Hematopoietic multipotent progenitor cell (in vitro differentiated cells): Measurements from ENCODE around the gene PPP1R3E. TPM values are rescaled to one million over a fixed set of nuclear protein-coding genes. Genes with fewer than 3 reads are reported as not detected.
"Not testable (repeated sequence)": the region's sequence is repeated elsewhere in the genome, so short reads cannot be mapped to it uniquely, and the experiment has no call there.

ENCODE experiments used
- DNase-seq, 3 donors: peaks; one replicate each; pipeline ENCODE4 v3.0.0-alpha.2; 2011 to 2015; ENCODE audit warnings: low read depth in 2 of 3, low spot score in 2 of 3
- total RNA-seq: library from RNA; depleted of rRNA; stranded (reverse); fragments of >200 nt; gene quantifications from one replicate; pipeline ENCODE4 v1.2.3, GENCODE V29; 2012

PPP1R3E gene
- total RNA-seq, 1 donor: 10.2 TPM

DNA sequence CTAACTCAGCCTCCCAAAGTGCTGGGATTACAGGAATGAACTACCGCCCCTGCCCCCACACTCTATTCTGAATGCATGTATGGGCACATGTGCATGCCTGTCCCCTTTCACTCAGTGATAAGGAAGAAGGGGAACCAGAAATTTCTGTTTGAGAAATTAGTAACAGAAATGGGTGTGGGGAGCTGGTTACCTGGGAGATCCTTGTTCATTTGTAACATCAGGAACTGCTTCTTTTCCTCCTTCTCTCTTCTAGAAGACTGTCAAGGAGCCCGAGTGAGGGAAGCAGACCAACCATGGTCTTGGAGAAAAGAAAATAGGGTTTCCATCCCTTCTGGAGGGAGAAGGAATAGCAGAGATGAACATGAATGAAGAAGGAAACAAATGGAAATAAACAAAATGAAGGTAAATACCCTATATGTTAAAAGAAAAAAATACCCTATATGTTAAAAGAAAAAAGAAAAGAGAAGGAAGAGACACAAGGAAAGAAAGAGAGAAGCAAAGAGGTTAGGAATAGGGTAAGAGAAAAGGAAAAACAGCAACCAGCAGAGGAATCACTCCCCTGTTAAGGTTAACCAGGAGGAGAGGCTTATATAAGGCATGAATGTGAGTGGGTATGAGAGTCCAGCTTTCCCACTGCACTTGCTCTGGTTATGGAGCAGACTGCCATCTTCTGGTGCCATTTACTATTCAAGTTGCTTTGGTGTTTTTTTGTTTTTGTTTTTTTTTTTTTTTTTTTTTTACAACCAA, 3.3 kb downstream of the PPP1R3E start:
- peak in 2 of 3 donors; percentile 63 to 73 for DNase-seq

DNA sequence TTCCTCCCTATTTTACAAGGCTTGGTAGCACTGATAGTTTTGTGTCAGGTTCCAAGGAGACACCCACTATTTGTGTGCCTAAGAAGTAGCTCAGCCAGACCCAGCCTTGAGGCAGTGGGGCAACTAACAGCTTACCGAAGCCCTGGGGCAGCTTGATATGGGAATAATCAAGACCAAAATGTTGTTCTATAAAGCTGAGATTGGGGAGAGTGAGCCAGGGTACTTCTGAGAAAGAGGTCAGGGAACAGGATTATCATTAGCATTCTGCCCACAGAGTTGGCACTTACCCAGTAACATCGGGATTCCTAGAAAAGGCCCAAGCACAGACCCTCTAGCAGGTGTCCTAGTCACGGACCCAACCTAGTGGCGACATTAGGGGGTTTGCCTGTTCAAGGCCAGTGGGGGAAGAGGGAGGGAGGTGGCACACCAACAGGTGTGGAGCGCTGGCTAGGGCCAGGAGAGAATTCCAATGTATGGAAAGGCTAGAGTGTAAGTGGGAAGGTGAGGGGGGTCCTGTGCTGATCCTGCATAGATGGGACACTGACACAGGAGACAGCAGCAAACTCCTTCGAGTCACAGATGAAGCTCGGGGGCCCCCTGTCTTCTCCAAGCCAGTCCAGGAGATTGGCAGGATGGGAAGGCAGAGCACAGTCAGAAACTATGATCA, 4.9 kb downstream of the PPP1R3E start:
- no peak for DNase-seq

DNA sequence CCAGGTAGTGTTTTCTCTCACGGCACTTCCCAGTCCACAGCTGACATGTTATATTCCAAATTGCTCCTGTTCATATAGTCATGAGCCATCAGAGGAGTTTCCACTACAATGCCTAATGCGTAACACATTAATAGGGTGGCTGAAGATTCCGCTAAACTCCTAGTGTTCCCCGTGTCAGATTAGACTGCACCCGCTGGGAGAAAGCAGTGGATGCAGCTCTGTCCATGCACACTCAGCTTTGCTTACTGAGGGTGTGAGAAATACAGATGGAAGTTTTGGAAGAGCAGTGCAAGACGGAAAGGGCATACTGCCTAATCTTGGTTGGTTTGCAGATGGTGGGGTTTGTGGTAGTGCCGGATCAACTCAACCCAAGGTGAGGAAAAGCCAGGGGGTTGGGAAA, 5.6 kb downstream of the PPP1R3E start:
- no peak for DNase-seq

DNA sequence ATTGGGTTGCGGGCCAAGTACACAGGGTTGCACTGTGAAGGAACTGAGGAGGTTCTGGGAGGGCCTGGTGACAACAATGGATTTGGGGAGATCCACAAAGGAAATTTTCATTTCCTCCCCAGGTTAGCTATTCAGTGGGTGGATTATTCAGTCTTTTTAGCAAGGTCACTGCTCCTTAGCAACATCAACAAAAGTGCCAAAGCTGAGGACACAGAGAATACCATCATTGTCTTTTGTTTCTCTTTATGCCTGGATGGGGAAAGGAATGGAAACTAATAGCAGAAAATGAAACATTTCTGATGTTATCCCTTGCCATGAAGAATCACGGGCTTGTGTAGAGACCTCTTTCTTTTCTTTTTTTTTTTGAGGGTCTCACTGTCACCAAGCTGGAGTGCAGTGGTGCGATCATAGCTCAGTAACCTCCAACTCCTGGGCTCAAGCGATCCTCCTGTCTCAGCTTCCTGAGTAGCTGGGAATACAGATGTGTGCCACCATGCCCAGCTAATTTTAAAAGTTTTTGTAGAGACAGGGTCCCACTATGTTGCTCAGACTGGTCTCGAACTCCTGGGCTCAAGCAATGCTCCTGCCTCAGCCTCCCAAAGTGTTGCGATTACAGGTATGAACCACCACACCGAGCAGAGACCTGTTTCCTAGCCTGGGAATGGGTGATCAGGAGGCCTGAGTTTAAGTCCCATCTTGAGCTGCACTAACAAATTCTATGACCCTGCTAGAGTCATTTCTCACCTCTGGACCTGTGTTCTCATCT, 6.5 kb downstream of the PPP1R3E start:
- no peak for DNase-seq

DNA sequence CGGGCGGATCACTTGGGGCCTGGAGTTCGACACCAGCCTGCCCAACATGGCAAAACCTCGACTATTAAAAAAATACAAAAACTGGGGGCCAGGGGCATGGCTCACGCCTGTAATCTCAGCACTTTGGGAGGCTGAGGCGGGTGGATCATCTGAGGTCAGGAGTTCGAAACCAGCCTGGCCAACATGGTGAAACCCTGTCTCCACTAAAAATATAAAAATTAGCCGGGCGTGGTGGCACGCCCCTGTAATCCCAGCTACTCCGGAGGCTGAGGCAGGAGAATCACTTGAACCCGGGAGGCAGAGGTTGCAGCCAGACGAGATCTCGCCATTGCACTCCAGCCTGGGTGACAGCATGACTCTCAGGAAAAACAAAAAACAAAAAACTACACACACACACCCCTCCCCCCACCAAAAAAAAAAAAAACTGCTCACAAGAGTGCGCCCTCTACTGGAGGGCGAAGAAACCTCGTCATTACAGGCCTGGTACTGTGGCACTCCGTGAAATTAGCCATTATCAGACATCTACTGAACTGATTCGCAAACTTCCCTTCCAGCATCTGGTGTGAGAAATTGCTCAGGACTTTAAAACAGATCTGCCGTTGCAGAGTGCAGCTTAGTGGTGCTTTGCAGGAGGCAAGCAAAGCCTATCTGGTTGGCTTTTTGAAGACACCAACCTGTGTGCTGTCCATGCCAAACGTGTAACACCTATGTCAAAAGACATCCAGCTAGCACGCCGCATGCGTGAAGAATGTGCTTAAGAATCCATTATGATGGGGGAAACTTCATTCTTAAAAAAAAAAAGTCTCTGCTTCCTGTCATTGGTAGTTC, 7.7 kb downstream of the PPP1R3E start:
- peak; percentile 62 to 90 (median 80) for DNase-seq

DNA sequence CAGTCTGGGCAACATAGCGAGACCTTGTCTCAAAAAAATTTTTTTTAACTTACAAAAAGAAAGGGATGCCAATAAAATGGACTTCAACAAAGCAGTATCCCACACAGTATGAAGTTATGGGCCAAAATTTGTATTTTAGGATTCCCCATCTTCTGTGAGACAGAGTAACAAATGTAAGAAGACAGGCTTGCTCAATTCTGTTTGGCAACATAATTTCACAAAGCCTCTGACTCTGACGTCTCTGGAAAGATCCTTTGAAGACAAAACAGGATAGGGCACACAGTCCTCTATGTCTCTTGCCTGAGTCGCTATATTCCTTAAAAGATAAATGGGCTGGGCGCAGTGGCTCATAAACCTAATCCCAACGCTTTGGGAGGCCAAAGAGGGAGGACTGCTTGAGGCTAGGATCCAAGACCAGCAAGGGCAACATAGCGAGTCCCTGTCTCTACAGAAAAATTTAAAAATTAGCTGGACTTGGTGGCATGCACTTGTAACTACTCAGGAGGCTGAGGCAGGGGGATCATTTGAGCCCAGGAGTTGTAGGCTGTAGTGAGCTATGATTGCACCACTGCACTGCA, 15.7 kb downstream of the PPP1R3E start:
- DNase-seq: no peak

DNA sequence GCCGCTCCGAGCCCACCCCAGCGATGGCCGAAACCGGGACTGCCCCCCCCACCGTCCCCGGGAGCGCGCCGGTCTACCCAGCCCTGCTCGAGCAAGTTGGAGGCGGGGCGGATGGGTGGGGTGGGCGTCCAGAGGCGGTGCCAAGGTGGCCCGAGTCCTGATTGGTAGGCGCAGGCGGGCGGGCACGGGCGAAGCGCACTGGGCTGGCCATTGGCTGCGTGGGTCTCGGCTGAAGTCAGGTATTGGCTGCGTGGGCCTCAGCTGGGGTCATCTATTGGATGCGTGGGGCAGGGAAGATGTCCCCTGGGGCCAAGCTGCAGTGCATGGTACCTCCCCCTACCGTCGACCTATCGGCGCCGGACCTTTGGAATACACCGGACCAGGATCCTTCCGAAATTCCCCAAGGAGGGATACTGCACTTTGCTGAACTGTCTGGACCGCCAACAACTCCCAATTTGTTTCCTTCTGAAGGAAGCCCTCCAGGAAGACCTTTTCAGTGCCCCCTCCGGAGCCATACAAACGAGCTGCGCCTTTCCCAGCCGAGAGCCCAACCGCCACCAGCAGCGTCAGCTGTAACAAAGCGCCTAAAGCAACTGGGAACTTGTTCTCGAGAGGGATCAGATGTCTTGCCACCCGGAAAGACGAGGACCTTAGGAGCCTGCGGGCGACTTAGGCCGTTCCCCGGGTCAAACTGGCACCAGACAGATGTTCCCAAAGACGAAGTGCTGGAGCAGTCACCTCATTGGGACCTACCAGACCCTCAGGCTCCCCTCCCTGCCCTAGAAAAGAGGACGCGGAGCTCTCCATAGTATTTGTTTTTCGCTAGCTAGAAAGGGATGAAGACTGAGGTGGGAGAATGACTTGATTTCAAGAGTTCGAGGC, 16.4 kb downstream of the PPP1R3E start, which contains the start of gene HOMEZ:
Gene HOMEZ (minus strand): TSS at position 113 of the 882 bp plus-strand sequence. CDS start 180 bp downstream, outside the sequence.
- peak; percentile 77 to 97 (median 97) for DNase-seq

DNA sequence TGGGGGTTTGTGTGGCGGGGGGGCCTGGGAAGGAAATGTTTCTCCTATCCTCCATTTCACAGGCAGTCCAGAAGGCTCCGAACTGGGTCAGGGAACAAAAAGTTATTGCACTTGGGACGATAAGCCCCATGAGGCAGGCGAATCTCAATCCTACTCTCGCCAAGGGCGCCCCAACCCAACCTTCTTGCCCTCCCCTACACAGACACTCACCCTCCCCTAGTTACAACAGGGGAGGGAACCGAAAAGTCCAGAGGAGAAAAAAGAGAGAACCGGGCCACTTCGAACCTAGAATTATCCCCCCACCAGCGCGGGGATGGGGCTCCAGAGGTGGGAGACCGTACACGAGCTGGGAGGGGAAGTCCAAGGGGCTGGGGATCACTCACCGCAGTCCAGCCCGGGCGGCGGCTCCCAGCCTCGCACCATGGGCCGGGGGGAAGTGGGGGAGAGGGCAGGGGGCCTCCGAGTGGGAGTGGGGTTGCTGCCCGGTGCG, 17.1 kb downstream of the PPP1R3E start:
- no peak for DNase-seq

DNA sequence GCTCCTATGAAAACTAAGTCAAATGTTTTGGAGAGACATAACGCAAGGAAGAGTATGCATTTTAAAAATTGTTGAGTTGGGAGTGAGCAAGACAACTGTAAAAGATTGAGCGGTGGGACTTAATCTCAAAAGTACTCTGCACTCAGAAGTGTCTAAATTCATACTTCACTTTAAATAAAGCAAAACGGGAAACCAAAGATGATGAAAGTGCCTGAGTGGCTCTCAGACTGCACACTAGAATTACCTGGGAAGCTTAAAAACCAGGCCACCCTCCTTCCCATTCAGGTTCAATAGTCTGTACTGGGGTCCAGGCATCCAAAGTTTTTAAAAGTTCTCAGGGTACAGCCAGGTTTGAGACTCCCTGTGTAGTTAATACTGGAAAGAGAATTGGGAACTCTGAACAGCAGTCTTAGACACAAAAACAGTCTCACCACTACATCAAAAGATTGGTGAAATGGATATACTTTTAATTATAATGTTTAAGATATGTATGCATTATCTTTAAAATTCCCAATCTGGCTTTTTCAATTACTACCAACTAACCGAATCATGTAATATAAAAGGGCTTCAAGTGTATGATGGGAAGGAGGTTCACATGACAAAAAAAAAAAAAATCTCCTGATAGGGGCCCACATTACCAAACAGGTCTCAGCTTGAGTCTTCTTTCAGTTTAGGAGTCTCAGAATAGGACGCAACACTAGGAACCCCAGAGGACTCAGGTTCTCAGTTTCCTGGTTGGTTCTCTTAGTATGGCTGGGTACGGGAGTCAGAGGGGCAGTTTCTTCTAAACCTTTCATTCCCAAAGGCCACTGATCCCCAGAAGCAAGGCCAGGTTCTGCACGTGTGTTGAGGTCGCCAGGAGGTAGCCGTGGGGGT, 17.8 kb downstream of the PPP1R3E start:
- DNase-seq: no peak

DNA sequence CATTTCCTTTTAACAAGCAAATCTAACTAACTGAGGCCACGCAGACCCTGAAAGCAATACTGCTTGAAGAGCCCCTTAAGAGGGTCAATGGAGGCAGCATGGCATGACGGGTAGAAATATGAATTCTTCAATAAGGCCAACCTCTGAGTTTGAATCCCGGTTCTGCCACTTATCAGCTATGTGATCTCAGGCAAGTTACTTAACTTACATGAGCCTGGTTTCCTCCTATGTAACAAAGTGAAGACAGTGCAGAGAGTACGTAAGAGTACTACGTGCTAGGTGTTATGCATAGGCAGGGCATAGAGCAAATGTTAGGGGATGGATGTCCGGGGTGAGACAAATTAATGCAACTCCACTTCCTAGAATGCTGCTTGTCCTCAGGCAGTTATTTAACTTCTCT, 21.4 kb downstream of the PPP1R3E start:
- DNase-seq: no peak

DNA sequence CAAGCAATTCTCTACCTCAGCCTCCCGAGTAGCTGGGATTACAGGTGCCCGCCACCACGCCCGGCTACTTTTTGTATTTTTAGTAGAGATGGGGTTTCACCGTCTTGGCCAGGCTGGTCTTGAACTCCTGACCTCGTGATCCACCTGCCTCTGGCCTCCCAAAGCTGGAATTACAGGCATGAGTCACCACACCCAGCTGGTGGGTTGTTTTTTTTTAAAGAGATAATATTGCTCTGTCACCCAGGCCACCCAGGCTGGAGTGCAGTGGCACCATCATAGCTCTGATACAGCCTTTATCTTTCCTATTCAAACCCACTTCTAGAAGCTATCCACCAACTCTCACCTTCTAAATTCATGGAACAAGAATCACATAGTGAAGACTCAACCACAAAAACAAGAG, 24.7 kb downstream of the PPP1R3E start:
- not testable (repeated sequence) for DNase-seq

DNA sequence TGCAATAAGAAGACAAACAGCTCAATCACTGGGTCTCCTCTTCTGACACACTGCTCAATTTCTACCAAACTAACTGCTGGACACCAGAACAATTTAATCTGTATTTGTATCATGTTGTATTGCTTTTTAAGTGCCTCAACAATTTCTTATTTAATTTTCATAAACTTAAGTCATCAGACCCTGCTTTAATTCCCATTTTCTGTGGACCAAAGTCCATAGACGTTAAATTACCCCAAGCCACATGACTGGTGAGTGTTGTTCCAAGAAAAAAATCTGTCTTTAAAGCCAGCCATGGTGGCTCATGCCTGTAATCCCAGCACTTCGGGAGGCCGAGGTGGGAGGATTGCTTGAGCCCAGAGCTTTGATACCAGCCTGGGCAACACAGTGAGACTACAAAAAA, 25.5 kb downstream of the PPP1R3E start:
- no peak for DNase-seq

DNA sequence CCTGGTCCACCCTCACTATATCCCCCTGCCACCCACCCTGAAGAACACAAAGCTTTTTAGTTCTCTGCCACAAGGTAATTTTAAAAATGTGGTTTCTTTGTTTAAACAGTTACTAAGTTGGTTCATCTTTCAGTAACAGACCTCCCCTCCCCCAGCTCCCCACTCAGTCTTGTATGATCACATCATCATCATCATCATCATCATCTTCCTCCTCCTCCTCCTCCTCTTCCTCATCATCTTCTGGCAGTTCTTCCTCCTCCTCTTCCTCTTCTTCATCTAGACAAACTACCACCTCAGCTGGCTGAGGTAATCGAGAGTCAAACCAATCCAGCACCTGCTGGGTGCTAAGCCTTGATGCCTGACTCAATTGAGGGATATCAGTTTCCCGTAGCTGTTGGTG, 27.2 kb downstream of the PPP1R3E start:
- no peak for DNase-seq

DNA sequence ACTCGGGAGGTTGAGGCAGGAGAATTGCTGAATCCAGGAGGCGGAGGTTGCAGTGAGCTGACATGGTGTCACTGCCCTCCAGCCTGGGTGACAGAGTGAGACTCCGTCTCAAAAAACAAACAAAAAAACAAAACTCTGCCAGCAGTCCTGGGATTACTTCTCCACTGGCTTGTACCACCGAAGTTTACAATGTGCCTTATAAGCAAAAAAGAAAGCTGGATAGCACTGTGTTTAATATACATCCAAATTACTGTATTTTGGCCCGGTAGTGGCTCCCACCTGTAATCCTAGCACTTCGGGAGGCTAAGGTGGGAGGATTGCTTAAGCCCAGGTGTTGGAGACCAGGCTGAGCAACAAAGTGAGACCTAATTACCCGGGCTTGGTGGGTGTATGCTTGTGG, 33.5 kb downstream of the PPP1R3E start:
- DNase-seq: no peak

DNA sequence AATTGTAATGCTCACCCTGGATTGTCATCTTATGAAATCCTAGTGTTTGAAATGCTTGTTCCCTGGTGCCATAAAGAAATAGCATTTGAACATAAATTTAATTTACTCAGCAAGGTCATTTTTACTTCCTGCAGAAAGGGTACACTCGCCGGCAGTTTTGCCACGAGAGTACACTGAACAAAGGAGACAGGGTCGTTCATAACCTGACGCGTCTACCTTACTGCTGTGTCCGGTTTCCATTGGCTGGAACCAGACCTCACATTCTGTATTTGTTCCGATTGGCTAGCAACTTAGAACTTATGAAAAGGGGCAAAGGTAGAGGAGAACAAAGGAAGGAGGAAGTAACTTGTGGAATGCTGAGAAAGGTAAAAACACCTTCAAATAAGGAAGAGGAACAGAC, 41.8 kb downstream of the PPP1R3E start:
- not testable (repeated sequence) for DNase-seq

DNA sequence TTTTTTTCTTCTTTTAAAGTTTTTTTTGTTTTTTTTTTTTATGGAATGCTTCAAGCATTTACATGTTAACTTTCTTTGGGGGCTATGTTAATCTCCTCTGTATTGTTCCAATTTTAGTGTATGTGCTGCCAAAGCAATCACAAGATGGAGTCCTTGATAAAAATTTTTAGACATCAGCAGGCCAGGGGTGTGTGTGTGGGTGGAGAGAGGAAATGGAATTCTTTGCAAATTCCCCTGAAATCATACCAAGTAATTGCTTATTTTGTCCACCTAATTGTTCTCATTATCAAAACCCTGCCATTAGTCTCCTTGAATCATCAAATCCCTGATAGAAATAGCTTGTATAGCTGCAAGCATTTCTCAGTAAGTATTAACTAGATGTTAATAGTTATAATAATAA, 43.2 kb downstream of the PPP1R3E start:
- no peak for DNase-seq

DNA sequence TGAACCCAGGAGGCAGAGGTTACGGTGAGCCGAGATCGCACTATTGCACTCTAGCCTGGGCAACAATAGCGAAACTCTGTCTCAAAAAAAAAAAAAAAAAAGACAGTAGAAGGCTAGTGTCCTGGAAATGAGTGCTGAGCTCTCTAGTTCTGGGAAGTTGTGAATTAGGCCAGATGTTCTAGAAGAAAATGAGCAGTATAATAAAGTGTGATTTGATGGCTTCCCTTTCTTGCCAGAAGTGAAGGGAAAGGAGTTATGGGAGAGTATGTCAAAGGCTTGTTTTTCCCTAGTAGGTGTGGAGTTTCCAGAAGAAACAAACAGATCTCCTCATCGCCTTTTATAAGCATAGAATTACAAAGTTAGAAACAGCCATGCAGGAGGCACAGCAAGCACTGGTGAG, 44.4 kb downstream of the PPP1R3E start:
- no peak for DNase-seq
